Endothelial cell of umbilical vein (primary cell): ENCODE data around the gene ALK. TPM values are rescaled to one million over a fixed set of nuclear protein-coding genes. Genes with fewer than 3 reads are reported as not detected.

Experiments
- BruUV-seq: library from RNA; stranded (reverse); fragments of 400-500 nt; replicated peaks from 2 replicates; lab custom pipeline; 2021; lab: Mats Ljungman, UMichigan
- CTCF ChIA-PET: fragments of 300-600, 350-600 bp; sonication (Branson Sonifier 250); formaldehyde crosslinking; loops from one replicate; lab custom pipeline; 2021; ENCODE audit warnings: antibody characterized with exemption, inconsistent platforms; lab: Charles Lee
- POLR2A ChIA-PET: fragments of 300-600, 350-600 bp; sonication (Branson Sonifier 250); formaldehyde crosslinking; loops from one replicate; lab custom pipeline; 2021; ENCODE audit warnings: antibody characterized with exemption, inconsistent platforms; lab: Charles Lee
- DNase-seq: peaks from one replicate; pipeline ENCODE4 v3.0.0-alpha.2; 2011; ENCODE audit warnings: low read depth, low spot score
- FAIRE-seq: peaks from 2 replicates; lab custom pipeline; 2011; peaks lifted over from hg19 to GRCh38; lab: Jason Lieb, UNC
- H2AFZ ChIP-seq: 2 replicates; pipeline ENCODE4 v1.6.0; 2012; ENCODE audit warnings: low read depth, low read length, control low read depth, inconsistent platforms
- H3K27ac ChIP-seq: 2 replicates; pipeline ENCODE4 v1.5.1; 2011; ENCODE audit warnings: low read depth, mild to moderate bottlenecking, control low read depth, low read length, moderate library complexity; ENCODE audit not compliant: insufficient read depth
- H3K27me3 ChIP-seq, 2 experiments: 2 replicates each; pipeline versions ENCODE4 v1.6.0 to v1.6.1; 2011; ENCODE audit warnings: low read length in 2 of 2, mixed read lengths in 1 of 2; ENCODE audit not compliant: control insufficient read depth in 2 of 2, insufficient read depth in 2 of 2
- H3K36me3 ChIP-seq, 2 experiments: 2 replicates in 1 of 2; 3 replicates in 1 of 2; pipeline ENCODE4 v1.5.1; 2011; ENCODE audit warnings: low read length in 2 of 2, mild to moderate bottlenecking in 1 of 2, moderate library complexity in 1 of 2; ENCODE audit not compliant: control insufficient read depth in 2 of 2, insufficient read depth in 2 of 2; ENCODE audit errors: extremely low read depth in 1 of 2
- H3K4me1 ChIP-seq: 3 replicates; pipeline ENCODE4 v1.5.1; 2011; ENCODE audit warnings: mild to moderate bottlenecking, low read length; ENCODE audit not compliant: control insufficient read depth, insufficient read depth; ENCODE audit errors: extremely low read depth
- H3K4me2 ChIP-seq: 2 replicates; pipeline ENCODE4 v1.6.1; 2011; ENCODE audit warnings: low read length, control low read depth, mixed read lengths; ENCODE audit not compliant: insufficient read depth
- H3K4me3 ChIP-seq, 3 experiments: fragments of 200-600 bp in 1 of 3; sonication (generic), shearing (Covaris generic) in 1 of 3; replicated peaks in 1 of 3; 2 replicates each; pipeline ENCODE4 v1.5.1; 2011 to 2016; ENCODE audit warnings: control low read depth in 3 of 3, low read length in 3 of 3, mild to moderate bottlenecking in 2 of 3, inconsistent platforms in 1 of 3, low read depth in 1 of 3, moderate library complexity in 1 of 3; ENCODE audit not compliant: insufficient read depth in 1 of 3
- H3K79me2 ChIP-seq: 2 replicates; pipeline ENCODE4 v1.6.0; 2012; ENCODE audit warnings: low read length, inconsistent platforms; ENCODE audit not compliant: control insufficient read depth, insufficient read depth
- H3K9ac ChIP-seq: replicated peaks from 2 replicates; pipeline ENCODE3; 2011; ENCODE audit warnings: low read length, control low read depth; ENCODE audit not compliant: insufficient read depth; ENCODE audit errors: extremely low read depth
- H3K9me1 ChIP-seq: replicated peaks from 3 replicates; pipeline ENCODE4 v1.6.0; 2011; ENCODE audit warnings: mild to moderate bottlenecking, low read length; ENCODE audit not compliant: control insufficient read depth, insufficient read depth; ENCODE audit errors: extremely low read depth
- H3K9me3 ChIP-seq: replicated peaks from 2 replicates; pipeline ENCODE4 v1.5.1; 2012; ENCODE audit warnings: low read length, inconsistent platforms; ENCODE audit not compliant: control insufficient read depth, insufficient read depth
- H4K20me1 ChIP-seq: replicated peaks from 2 replicates; pipeline ENCODE3; 2011; ENCODE audit warnings: mild to moderate bottlenecking, low read length; ENCODE audit not compliant: control insufficient read depth, insufficient read depth; ENCODE audit errors: extremely low read depth
- EZH2 ChIP-seq: IDR thresholded peaks from 2 replicates; pipeline ENCODE4 v1.6.1; 2012; ENCODE audit warnings: borderline replicate concordance, low read depth, mild to moderate bottlenecking, moderate library complexity, low read length, inconsistent platforms; ENCODE audit not compliant: severe bottlenecking
- FOS ChIP-seq: IDR thresholded peaks from 2 replicates; pipeline ENCODE4 v1.6.1; 2011; ENCODE audit warnings: mild to moderate bottlenecking, low read length, moderate library complexity, borderline replicate concordance; ENCODE audit not compliant: insufficient read depth
- GATA2 ChIP-seq: IDR thresholded peaks from 2 replicates; pipeline ENCODE4 v1.7.0; 2011; ENCODE audit warnings: low read depth, mild to moderate bottlenecking, moderate library complexity, mixed read lengths, low read length; ENCODE audit not compliant: insufficient read length, insufficient read depth
- JUN ChIP-seq: IDR thresholded peaks from 2 replicates; pipeline ENCODE4 v1.6.1; 2011; ENCODE audit warnings: borderline replicate concordance, low read depth; ENCODE audit not compliant: insufficient read length, insufficient read depth
- MYC ChIP-seq: IDR thresholded peaks from one replicate; pipeline ENCODE4 v1.6.1; 2011; ENCODE audit warnings: mild to moderate bottlenecking, low read depth, low read length
- POLR2A ChIP-seq: IDR thresholded peaks from 2 replicates; pipeline ENCODE4 v1.6.1; 2012; ENCODE audit warnings: low read depth, mild to moderate bottlenecking, control low read depth, low read length
- POLR2AphosphoS5 ChIP-seq: IDR thresholded peaks from 2 replicates; pipeline ENCODE4 v1.6.1; 2012; ENCODE audit warnings: low read depth, mild to moderate bottlenecking, control low read depth, low read length, moderate library complexity; ENCODE audit not compliant: insufficient read depth
- dilution Hi-C: fragments of 300-500 bp; cut with MboI; formaldehyde crosslinking; loops from one replicate; pipeline ENCODE4 v1.15.0; 2019; ENCODE audit warnings: low sequenced_read_pairs; ENCODE audit not compliant: extremely low pct_ligation_motif_present
- intact Hi-C: fragments of 100-400 bp; cut with micrococcal nuclease; formaldehyde crosslinking; loops from one replicate; pipeline ENCODE4 v1.10.0; 2022
- polyA plus RNA-seq, 4 experiments: library from polyadenylated mRNA; depleted of rRNA in 3 of 4; stranded (reverse) in 3 of 4; unstranded in 1 of 4; fragments of >200 nt; gene quantifications; 2 replicates each; pipeline versions ENCODE4 v1.2.1 to v1.2.3, GENCODE V29; 2011 to 2012; ENCODE audit warnings: missing spikeins in 1 of 4
- total RNA-seq: library from RNA; stranded (reverse); gene quantifications from 2 replicates; pipeline ENCODE4 v1.2.3, GENCODE V29; 2021
- TF ChIP-seq, protein P1 (sequence below), 2 donors: IDR thresholded peaks; 1 replicate in 1 of 2; 2 replicates in 1 of 2; pipeline ENCODE4 v1.5.1; 2011; ENCODE audit warnings: low read length in 2 of 2, mild to moderate bottlenecking in 2 of 2, moderate library complexity in 2 of 2, control low read depth in 1 of 2, inconsistent platforms in 1 of 2, low read depth in 1 of 2; ENCODE audit not compliant: insufficient read depth in 1 of 2; ENCODE audit errors: extremely low read depth in 1 of 2
- TF ChIP-seq, protein P2 (sequence below): IDR thresholded peaks from 2 replicates; pipeline ENCODE4 v1.6.1; 2011; ENCODE audit not compliant: insufficient read depth, insufficient read length

ALK gene
- total and polyA plus RNA-seq, 2 donors (not counting 3 experiments of a cell fraction or from before 2014, with no cell fraction given) = not detected

DNA sequence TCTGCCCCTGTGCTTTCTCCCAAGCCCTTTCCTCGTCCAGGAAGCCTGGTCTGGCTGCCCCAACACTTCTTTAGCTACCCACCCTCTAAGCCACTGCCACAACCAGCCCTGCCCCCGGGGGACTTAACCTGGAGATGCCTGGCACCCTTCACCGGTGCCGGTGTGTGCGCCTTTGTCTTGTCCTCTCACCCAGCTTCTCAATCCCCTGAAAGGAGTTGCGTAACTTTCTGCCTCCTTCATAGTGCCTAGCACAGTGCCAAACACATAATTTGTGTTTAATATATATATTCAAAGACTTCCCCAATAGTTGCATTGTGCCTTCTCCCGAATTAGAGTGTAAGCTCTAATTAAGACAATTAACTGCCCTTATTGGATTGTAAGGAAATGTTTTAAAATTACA, 70.6 kb downstream of the ALK start:
- Histone ChIP-seq H3K79me2 (no peaks in the 10 kb centered on the region), H3K27me3 (no peaks in the 10 kb centered on the region), H3K36me3 (no peaks in the 10 kb centered on the region), H3K4me1 (no peaks in the 10 kb centered on the region), H3K27ac (no peak overlapping the region), H3K4me2 (no peak overlapping the region), H2AFZ (no peak overlapping the region), H3K9ac (no peak overlapping the region), H4K20me1 (no peaks in the 10 kb centered on the region), H3K9me3 (no peaks in the 10 kb centered on the region), H3K9me1 (no peaks in the 10 kb centered on the region), H3K4me3 (no peak overlapping the region)
- intact Hi-C loops = no loop called here
- no TSS peak for BruUV-seq
- TF ChIP-seq FOS (no peak), POLR2AphosphoS5 (no peak), MYC (no peak), GATA2 (no peak), POLR2A (no peak), EZH2 (no peak), JUN (no peak)
- TF ChIP-seq, protein P1, sequence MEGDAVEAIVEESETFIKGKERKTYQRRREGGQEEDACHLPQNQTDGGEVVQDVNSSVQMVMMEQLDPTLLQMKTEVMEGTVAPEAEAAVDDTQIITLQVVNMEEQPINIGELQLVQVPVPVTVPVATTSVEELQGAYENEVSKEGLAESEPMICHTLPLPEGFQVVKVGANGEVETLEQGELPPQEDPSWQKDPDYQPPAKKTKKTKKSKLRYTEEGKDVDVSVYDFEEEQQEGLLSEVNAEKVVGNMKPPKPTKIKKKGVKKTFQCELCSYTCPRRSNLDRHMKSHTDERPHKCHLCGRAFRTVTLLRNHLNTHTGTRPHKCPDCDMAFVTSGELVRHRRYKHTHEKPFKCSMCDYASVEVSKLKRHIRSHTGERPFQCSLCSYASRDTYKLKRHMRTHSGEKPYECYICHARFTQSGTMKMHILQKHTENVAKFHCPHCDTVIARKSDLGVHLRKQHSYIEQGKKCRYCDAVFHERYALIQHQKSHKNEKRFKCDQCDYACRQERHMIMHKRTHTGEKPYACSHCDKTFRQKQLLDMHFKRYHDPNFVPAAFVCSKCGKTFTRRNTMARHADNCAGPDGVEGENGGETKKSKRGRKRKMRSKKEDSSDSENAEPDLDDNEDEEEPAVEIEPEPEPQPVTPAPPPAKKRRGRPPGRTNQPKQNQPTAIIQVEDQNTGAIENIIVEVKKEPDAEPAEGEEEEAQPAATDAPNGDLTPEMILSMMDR (IDR thresholded peaks at IDR 0.05; ENCODE audit: extremely low read depth in 1 of 2, insufficient read depth in 1 of 2, low read depth in 1 of 2, low read length in 2 of 2) = no peak
- TF ChIP-seq, protein P2, sequence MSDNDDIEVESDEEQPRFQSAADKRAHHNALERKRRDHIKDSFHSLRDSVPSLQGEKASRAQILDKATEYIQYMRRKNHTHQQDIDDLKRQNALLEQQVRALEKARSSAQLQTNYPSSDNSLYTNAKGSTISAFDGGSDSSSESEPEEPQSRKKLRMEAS = no peak
- FAIRE-seq = no peak
- dilution Hi-C loops = no loop called here
- POLR2A ChIA-PET = no interaction called here
- CTCF ChIA-PET = no interaction called here
- no peak for DNase-seq
